SU-DHL-6 (cell line): ENCODE measurements around the gene IGF2.

Experiments
- EZH2phosphoT487 ChIP-seq: fragments of 200-600 bp; sonication (generic), shearing (Covaris generic); conservative IDR thresholded peaks from 2 replicates; pipeline ENCODE4 v1.6.1; 2018; ENCODE audit warnings: mild to moderate bottlenecking, antibody characterized with exemption, low read length, moderate library complexity, mixed read lengths
- TF ChIP-seq, protein P1 (sequence below): fragments of 200-600 bp; sonication (generic); IDR thresholded peaks from one replicate; pipeline ENCODE4 v1.5.1; 2017; ENCODE audit warnings: antibody characterized with exemption, mild to moderate bottlenecking, low read length, moderate library complexity; ENCODE audit not compliant: insufficient read depth, poor library complexity, severe bottlenecking

DNA sequence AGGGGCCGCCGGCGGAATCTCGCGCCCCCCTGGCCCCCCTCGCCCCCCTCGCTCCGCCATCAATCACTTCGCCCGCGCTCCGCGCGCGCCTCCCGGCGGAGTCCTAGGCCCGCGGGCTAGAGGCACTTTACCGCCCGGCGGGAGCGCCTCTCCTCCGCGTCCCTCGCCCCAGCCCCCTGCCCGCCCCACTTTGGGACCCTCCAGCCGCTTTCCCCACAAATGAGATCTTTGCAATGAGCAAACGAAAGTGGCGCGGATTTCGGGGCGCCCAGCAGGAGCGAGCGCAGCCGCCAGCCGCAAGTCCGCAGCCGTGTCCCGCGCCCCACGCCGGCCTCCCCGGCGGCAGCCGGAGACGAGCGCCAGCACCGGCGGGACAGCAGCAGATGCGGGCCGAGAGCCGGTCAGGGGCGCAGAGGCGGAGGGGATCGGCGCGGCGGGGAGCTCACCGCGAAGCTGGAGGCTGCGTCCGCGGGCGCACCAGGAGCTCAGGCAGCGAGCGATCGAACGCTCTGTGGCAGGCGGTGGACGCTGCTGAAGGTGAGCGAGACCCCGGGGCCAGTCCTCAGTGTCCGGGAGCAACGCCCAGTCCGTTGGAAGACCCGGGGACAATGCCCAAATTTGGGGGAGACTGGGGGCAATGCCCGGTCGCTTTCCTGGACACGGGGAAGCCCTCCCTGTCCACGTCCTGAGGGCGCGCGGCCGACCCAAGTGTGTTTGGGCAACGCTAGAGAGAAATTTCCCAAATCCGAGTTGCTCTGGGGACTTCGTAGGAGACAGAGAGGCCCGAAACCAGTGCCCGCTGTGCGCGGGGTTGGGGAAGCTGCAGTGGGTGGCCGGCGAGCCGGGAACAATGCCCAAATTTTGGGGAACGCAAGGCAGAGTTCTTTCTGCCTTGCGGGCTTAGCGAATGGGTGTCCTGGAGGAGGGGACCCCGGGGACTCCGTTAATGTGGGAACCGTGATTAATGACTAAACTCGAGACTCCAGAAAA, 1.5 kb upstream of the IGF2 start:
- TF ChIP-seq, protein P1, sequence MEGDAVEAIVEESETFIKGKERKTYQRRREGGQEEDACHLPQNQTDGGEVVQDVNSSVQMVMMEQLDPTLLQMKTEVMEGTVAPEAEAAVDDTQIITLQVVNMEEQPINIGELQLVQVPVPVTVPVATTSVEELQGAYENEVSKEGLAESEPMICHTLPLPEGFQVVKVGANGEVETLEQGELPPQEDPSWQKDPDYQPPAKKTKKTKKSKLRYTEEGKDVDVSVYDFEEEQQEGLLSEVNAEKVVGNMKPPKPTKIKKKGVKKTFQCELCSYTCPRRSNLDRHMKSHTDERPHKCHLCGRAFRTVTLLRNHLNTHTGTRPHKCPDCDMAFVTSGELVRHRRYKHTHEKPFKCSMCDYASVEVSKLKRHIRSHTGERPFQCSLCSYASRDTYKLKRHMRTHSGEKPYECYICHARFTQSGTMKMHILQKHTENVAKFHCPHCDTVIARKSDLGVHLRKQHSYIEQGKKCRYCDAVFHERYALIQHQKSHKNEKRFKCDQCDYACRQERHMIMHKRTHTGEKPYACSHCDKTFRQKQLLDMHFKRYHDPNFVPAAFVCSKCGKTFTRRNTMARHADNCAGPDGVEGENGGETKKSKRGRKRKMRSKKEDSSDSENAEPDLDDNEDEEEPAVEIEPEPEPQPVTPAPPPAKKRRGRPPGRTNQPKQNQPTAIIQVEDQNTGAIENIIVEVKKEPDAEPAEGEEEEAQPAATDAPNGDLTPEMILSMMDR, result no peak
- TF ChIP-seq EZH2phosphoT487, result no peak
